ENCODE measurements around the gene SIGLEC6.

GRCh38 chr19:51467864-51468544 lies 63.5 kb downstream of the SIGLEC6 start:
- TF ChIP-seq CTCF (IDR thresholded peaks at IDR 0.05; ENCODE audit: poor library complexity) (no peak), EZH2 (IDR thresholded peaks at IDR 0.05; ENCODE audit: borderline replicate concordance) (no peak), EZH2phosphoT487 (IDR thresholded peaks at IDR 0.05; ENCODE audit: low read depth, severe bottlenecking, unreplicated experiment) (no peak)
